PC-3 (cell line): ENCODE measurements around the gene NIF3L1. TPM values are rescaled to one million over a fixed set of nuclear protein-coding genes. Genes with fewer than 3 reads are reported as not detected.

Experiments used
- ATAC-seq: fragments of 200-7000 bp; cut with Tn5 transposase; 2 replicates; pipeline ENCODE4 v1.9.1; 2020; ENCODE audit warnings: mild to moderate bottlenecking, moderate library complexity
- BruUV-seq: library from RNA; stranded (reverse); fragments of 400-500 nt; replicated peaks from 2 replicates; lab custom pipeline; 2021; lab: Mats Ljungman, UMichigan
- CTCF ChIA-PET: fragments of 300-600 bp; sonication (Branson Sonifier 250); formaldehyde crosslinking; loops from one replicate; lab custom pipeline; 2022; ENCODE audit warnings: antibody characterized with exemption; lab: Charles Lee
- POLR2A ChIA-PET: fragments of 300-600 bp; sonication (Branson Sonifier 250); formaldehyde crosslinking; loops from one replicate; lab custom pipeline; 2022; ENCODE audit warnings: antibody characterized with exemption; ENCODE audit not compliant: unreplicated experiment; lab: Charles Lee
- DNase-seq: peaks from one replicate; pipeline ENCODE4 v3.0.0-alpha.2; 2015
- H2AFZ ChIP-seq: fragments of 300-600 bp; sonication (generic); 2 replicates; pipeline ENCODE4 v1.6.0; 2016; ENCODE audit warnings: antibody characterized with exemption, low read length
- H3F3A ChIP-seq: fragments of 300-600 bp; sonication (generic); one replicate; pipeline ENCODE4 v1.6.0; 2017; ENCODE audit warnings: antibody characterized with exemption, low read length, control low read depth, mild to moderate bottlenecking; ENCODE audit not compliant: unreplicated experiment
- H3K27ac ChIP-seq: fragments of 300-600 bp; sonication (generic); 2 replicates; pipeline ENCODE4 v1.5.1; 2016; ENCODE audit warnings: mild to moderate bottlenecking, low read length
- H3K27me3 ChIP-seq: fragments of 300-600 bp; sonication (generic); 2 replicates; pipeline ENCODE4 v1.6.1; 2016; ENCODE audit warnings: low read length, mixed read lengths
- H3K36me3 ChIP-seq: fragments of 300-600 bp; sonication (generic); 2 replicates; pipeline ENCODE4 v1.6.1; 2016; ENCODE audit warnings: low read depth, mixed run types, low read length, mixed read lengths
- H3K4me1 ChIP-seq: fragments of 300-600 bp; sonication (generic); 2 replicates; pipeline ENCODE4 v1.5.1; 2016; ENCODE audit warnings: low read length; ENCODE audit not compliant: insufficient read depth
- H3K4me2 ChIP-seq: fragments of 300-600 bp; sonication (generic); 2 replicates; pipeline ENCODE4 v1.6.0; 2016; ENCODE audit warnings: low read length
- H3K4me3 ChIP-seq: fragments of 300-600 bp; sonication (generic); 2 replicates; pipeline ENCODE4 v1.5.1; 2016; ENCODE audit warnings: mild to moderate bottlenecking, low read length, mixed read lengths
- H3K79me2 ChIP-seq: fragments of 300-600 bp; sonication (generic); 2 replicates; pipeline ENCODE4 v1.6.1; 2017; ENCODE audit warnings: low read length, mixed read lengths
- H3K9ac ChIP-seq: fragments of 300-600 bp; sonication (generic); 2 replicates; pipeline ENCODE4 v1.6.0; 2016; ENCODE audit warnings: mild to moderate bottlenecking, low read length
- H3K9me2 ChIP-seq: fragments of 300-600 bp; sonication (generic); replicated peaks from 2 replicates; pipeline ENCODE4 v1.6.1; 2016; ENCODE audit warnings: mixed run types, low read length, mixed read lengths
- H3K9me3 ChIP-seq: fragments of 300-600 bp; sonication (generic); 2 replicates; pipeline ENCODE4 v1.6.1; 2016; ENCODE audit warnings: low read length, mixed read lengths
- H4K20me1 ChIP-seq: fragments of 300-600 bp; sonication (generic); 2 replicates; pipeline ENCODE4 v1.6.1; 2016; ENCODE audit warnings: low read length, mixed read lengths
- EZH2 ChIP-seq: fragments of 300-600 bp; sonication (generic); IDR thresholded peaks from one replicate; pipeline ENCODE4 v1.6.1; 2017; ENCODE audit warnings: antibody characterized with exemption, mild to moderate bottlenecking, low read length; ENCODE audit not compliant: unreplicated experiment
- EZH2phosphoT487 ChIP-seq: fragments of 300-600 bp; sonication (generic); IDR thresholded peaks from 2 replicates; pipeline ENCODE4 v1.6.1; 2018; ENCODE audit warnings: mild to moderate bottlenecking, antibody characterized with exemption, low read length, borderline replicate concordance
- intact Hi-C: fragments of 100-400 bp; cut with micrococcal nuclease; formaldehyde crosslinking; loops from 2 replicates; pipeline ENCODE4 v1.9.0; 2023
- total RNA-seq: library from RNA; depleted of rRNA; stranded (reverse); fragments of >200 nt; gene quantifications from 2 replicates; pipeline ENCODE4 v1.2.3, GENCODE V29; 2014
- TF ChIP-seq, protein P1 (sequence below): fragments of 300-600 bp; sonication (generic); conservative IDR thresholded peaks from 2 replicates; pipeline ENCODE4 v1.5.1; 2017; ENCODE audit warnings: antibody characterized with exemption, low read depth, mild to moderate bottlenecking, low read length

Gene NIF3L1
- total RNA-seq, 1 experiment from 2014 or later = 81.5 TPM

- H2AFZ ChIP-seq = no peak overlapping the region
- no peaks in the 10 kb centered on the region for H3K27me3 ChIP-seq
- TF ChIP-seq, protein P1, sequence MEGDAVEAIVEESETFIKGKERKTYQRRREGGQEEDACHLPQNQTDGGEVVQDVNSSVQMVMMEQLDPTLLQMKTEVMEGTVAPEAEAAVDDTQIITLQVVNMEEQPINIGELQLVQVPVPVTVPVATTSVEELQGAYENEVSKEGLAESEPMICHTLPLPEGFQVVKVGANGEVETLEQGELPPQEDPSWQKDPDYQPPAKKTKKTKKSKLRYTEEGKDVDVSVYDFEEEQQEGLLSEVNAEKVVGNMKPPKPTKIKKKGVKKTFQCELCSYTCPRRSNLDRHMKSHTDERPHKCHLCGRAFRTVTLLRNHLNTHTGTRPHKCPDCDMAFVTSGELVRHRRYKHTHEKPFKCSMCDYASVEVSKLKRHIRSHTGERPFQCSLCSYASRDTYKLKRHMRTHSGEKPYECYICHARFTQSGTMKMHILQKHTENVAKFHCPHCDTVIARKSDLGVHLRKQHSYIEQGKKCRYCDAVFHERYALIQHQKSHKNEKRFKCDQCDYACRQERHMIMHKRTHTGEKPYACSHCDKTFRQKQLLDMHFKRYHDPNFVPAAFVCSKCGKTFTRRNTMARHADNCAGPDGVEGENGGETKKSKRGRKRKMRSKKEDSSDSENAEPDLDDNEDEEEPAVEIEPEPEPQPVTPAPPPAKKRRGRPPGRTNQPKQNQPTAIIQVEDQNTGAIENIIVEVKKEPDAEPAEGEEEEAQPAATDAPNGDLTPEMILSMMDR = no peak
- no peak for TF ChIP-seq EZH2
- H3F3A ChIP-seq = peaks cover 9% of the 10 kb centered on the region
- no peaks in the 10 kb centered on the region for H3K9me2 ChIP-seq
- no peaks in the 10 kb centered on the region for H3K79me2 ChIP-seq
- no peak overlapping the region for H3K9ac ChIP-seq
- BruUV-seq = no TSS peak
- H3K36me3 ChIP-seq = peaks cover 53% of the 10 kb centered on the region
- intact Hi-C loops = loop anchor here (5.0 kb wide), 1 partner anchor 247 kb away; no protein-coding TSS in a partner anchor
- no peak overlapping the region for H3K4me2 ChIP-seq
- no peaks in the 10 kb centered on the region for H3K4me1 ChIP-seq
- H3K27ac ChIP-seq = no peak overlapping the region
- no peaks in the 10 kb centered on the region for H3K9me3 ChIP-seq
- ATAC-seq (no peak), DNase-seq (no peak)
- H4K20me1 ChIP-seq = no peaks in the 10 kb centered on the region
- no peak overlapping the region for H3K4me3 ChIP-seq
- ChIA-PET CTCF (no interaction called here), POLR2A (no interaction called here)
Observed at GRCh38 chr2:200909958-200910357, 20.8 kb downstream of the NIF3L1 start.

DNA sequence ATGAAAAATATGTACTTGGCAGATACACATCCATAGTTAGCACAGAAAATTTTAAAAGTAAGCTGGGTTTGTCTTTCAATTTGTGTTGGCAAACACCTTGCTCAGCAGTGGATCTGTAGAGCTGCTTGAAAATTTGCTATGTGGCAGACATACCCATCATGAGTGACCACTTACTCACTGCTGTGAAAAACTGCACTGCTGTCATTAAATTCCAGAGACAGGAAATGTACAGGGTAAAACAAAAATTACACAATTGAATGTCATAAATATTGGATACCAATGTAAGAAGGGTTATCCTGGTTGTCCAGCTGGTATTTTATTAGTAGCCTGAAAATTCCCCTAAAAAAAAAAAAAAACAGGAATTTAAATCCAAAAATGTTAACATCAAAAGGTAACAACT lies 24.5 kb downstream of the NIF3L1 start:
- peak; percentile 79 for ATAC-seq
- no peak overlapping the region for H2AFZ ChIP-seq
- H3K9me3 ChIP-seq = no peaks in the 10 kb centered on the region
- intact Hi-C loops = no loop called here
- TF ChIP-seq, protein P1 = no peak
- TF ChIP-seq EZH2 (no peak), EZH2phosphoT487 (no peak)
- H3K9ac ChIP-seq = no peak overlapping the region
- peaks cover 4% of the 10 kb centered on the region for H3F3A ChIP-seq
- H3K4me3 ChIP-seq = no peak overlapping the region
- ChIA-PET CTCF (no interaction called here), POLR2A (interaction anchor here (0.7 kb wide), 1 partner anchor 31 kb away, joined by 3 read pairs; no protein-coding TSS in a partner anchor)
- no peaks in the 10 kb centered on the region for H3K27me3 ChIP-seq
- H3K36me3 ChIP-seq = peaks cover 53% of the 10 kb centered on the region
- BruUV-seq = no TSS peak
- DNase-seq = peak; percentile 43
- H4K20me1 ChIP-seq = no peaks in the 10 kb centered on the region
- no peak overlapping the region for H3K27ac ChIP-seq
- H3K9me2 ChIP-seq = no peaks in the 10 kb centered on the region
- H3K79me2 ChIP-seq = no peaks in the 10 kb centered on the region
- no peaks in the 10 kb centered on the region for H3K4me1 ChIP-seq
- no peak overlapping the region for H3K4me2 ChIP-seq

DNA sequence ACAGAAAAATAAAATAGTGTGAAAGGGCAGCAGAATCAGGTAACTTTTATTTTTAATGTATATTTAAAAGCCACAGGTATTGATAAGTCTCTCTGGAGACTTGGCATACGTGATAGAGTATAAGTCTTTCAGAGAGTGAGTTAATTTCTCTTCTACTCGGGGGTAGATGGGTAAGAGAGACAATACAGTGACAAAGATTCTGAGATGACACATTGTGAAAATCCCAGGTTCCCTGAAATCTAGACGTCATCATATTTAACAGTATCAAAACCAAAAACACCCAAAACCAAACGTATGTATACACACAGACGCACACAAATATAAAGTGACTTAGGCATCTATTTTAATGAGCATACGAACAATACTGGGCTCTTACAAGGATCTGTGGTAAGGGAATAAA lies 33.3 kb downstream of the NIF3L1 start:
- TF ChIP-seq EZH2phosphoT487 (no peak), EZH2 (no peak)
- TF ChIP-seq, protein P1 = no peak
- Histone ChIP-seq H3K27me3 (no peaks in the 10 kb centered on the region), H3K9me3 (no peaks in the 10 kb centered on the region), H3K9ac (no peak overlapping the region), H3F3A (no peaks in the 10 kb centered on the region), H3K4me3 (no peak overlapping the region), H4K20me1 (no peaks in the 10 kb centered on the region), H2AFZ (no peak overlapping the region), H3K4me2 (no peak overlapping the region), H3K4me1 (no peaks in the 10 kb centered on the region), H3K36me3 (peaks cover 32% of the 10 kb centered on the region; the same call in 1 of the 2 replicates), H3K79me2 (no peaks in the 10 kb centered on the region), H3K27ac (no peak overlapping the region), H3K9me2 (no peaks in the 10 kb centered on the region)
- ChIA-PET CTCF (no interaction called here), POLR2A (no interaction called here)
- DNase-seq = no peak
- no TSS peak for BruUV-seq
- no peak for ATAC-seq
- intact Hi-C loops = no loop called here
